ENCODE results near the gene FOXA2.
"Not testable (repeated sequence)": the region's sequence is repeated elsewhere in the genome, so short reads cannot be mapped to it uniquely, and the experiment has no call there.

FOXA2 gene

GRCh38 chr20:22567944-22568871 is 16.2 kb downstream of the FOXA2 start:
- DNase-seq (ENCODE audit: low read depth) = no peak

- no peak for DNase-seq (ENCODE audit: low read depth)
Measured at GRCh38 chr20:22566876-22567658, 17.3 kb downstream of the FOXA2 start.

DNA sequence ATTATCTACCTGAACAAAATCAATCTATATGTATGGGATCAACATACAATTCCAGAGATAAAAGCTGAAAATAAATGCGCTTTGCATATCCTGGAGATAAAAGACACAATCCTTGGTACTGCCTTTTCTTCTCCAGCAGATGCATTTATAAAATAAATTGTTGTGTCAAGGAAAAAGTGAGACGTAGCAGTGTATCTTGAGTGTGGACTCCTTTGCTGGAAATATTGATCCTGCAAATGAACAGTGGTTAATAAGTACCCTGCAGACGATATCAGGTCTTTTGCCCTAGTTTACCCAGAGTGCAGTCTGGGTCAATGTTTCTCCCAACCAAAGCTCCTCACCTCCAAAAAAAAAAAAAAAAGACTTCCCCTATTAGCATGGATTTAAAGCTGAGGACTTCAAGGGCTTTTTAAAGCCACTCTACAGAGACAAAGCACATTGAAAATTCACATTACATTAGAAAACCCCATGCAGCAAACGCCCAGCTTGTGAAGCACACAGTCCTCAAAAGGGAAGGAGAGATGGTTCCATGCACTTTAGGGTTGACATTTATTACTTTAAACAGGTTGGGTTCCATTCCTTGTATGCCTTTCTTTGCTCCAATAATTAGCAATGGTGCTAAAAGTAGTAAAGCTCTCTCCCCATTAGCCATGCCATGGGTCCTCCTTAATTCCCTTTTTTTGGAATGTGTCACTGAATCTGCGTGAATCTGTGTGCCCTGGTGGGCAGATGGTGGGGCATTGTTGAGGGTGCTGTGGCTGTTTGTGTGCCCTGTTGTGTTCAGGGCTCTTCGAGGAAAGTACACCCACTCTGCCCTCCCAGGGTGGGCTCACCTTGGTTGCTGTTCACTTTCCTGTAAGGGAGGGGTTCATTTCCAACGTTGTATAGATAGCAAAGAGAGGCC is 21.1 kb downstream of the FOXA2 start:
- DNase-seq (ENCODE audit: low read depth) = no peak

GRCh38 chr20:22562620-22563019 is 21.8 kb downstream of the FOXA2 start:
- DNase-seq (ENCODE audit: low read depth) = no peak

- DNase-seq (ENCODE audit: low read depth) = no peak
Measured at GRCh38 chr20:22561965-22562577, 22.3 kb downstream of the FOXA2 start.

- no peak for DNase-seq (ENCODE audit: low read depth)
Measured at GRCh38 chr20:22560817-22561216, 23.6 kb downstream of the FOXA2 start.

- DNase-seq (ENCODE audit: low read depth) = no peak
Measured at GRCh38 chr20:22559711-22560318, 24.6 kb downstream of the FOXA2 start.

- no peak for DNase-seq (ENCODE audit: low read depth)
Measured at GRCh38 chr20:22557403-22558276, 26.7 kb downstream of the FOXA2 start.

- DNase-seq (ENCODE audit: low read depth) = no peak
Measured at GRCh38 chr20:22556565-22557056, 27.8 kb downstream of the FOXA2 start.

DNA sequence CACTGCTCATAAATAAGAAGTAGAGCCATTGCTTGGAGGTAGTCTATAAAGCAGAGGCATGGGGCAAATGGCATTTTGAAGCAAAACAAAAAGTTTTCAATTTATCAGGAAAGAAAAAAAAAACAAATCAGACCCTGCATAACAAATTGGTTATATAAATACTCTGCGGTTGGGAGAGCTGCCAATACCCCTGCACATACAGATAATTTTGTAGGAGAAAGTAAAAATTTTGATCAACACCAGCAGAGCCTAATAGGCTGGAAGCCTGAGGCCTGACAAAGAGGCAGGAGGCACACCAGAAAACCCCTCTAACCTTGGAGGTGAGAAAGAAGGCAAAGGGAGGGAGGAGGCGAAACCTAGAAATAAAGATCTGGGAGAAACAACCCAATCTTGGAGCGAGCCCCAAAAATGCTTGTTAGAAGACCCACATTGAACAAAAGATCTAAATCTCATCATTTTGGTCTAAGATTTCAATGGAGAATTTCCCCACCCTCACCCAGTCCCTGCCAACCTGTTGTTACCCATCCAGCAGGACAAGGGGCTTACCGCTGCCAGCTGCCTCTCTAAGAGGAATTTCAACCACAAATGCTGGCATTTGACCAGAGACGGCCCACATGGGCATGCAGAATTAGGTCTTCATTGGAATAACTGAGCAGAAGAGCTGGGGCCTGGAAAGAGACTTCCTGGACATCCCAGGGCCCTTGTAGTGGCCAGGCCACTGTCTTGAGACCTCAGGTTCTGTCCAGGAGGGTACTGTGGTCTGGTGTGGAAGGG is 28.4 kb downstream of the FOXA2 start:
- no peak for DNase-seq (ENCODE audit: low read depth)

DNA sequence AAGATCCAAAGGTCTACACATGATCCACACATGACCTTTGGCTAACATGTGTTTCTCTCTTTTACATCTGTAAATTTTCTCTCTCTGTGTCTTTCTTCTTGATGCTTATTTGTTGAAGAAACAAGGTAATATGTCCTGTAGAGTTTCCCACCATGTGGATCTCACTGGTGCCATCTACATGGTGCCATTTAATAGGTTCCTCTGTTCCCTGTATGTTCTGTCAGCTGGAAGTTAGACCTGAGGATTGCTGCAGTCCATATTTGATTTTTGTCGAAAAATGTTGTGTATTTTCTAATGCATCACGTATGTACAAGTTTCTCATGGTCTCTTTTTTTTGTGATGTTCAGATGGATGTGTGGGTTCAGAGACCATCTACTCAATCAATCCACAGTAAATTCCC is 30.0 kb downstream of the FOXA2 start:
- DNase-seq (ENCODE audit: low read depth) = no peak

- DNase-seq (ENCODE audit: low read depth) = not testable (repeated sequence)
Measured at GRCh38 chr20:22550514-22550913, 33.9 kb downstream of the FOXA2 start.

DNA sequence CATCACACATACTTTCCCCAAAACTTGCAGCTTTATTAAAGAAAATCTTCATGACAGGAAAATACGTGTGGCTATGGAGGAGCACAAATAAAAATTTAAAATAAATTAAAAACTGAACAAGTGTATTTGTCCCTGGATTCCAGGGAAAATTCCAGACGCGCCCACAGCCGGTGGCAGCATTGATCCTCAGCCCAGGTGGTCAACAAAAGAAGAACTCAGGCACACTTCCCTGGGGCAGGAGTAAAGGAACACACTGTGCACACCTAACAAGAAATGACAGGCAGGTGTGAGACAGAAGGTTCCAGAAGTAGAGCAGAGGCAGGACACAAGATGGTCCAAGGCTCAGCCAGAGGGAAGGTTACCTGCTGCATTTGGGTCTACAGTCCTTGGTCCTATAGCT is 36.3 kb downstream of the FOXA2 start:
- no peak for DNase-seq (ENCODE audit: low read depth)

DNA sequence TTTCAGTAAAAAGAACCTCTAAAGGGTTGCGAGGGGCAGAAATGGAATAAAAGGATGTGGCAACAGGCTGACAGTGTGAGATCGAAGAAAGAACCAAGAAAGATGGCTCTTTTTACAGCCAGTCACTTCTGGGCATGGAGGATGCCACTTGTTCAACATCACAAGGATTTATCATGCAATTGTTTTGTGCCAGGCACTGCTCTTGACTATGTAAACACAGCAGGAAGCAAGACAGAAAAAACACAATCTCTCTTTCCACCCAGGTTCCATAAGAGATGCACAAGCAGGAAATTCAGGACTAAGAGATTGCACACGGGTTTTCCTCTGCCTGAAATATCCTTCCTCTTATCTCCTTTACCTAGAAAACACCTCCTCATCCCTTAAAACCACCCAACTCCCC is 38.0 kb downstream of the FOXA2 start:
- DNase-seq (ENCODE audit: low read depth) = no peak

GRCh38 chr20:22545045-22545444 is 39.3 kb downstream of the FOXA2 start:
- no peak for DNase-seq (ENCODE audit: low read depth)

DNA sequence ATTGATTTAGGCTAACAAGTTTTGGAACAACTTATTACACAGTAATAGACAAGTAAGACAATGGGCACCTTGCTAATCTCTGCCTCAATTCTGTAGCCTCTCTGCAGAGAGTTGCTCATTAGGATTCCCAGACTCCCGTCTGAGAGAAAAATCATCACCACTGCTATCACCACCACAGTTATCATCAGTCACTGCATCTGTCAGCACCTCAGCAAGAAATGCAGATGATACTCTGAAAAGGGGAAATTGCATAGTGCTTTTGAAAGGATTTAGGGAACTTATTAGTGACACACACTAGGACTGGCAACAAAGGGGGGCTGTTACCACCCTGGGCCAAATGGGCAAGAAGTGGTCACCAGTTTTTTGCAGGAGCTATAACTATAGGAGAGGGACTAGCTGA is 39.9 kb downstream of the FOXA2 start:
- DNase-seq (ENCODE audit: low read depth) = no peak

DNA sequence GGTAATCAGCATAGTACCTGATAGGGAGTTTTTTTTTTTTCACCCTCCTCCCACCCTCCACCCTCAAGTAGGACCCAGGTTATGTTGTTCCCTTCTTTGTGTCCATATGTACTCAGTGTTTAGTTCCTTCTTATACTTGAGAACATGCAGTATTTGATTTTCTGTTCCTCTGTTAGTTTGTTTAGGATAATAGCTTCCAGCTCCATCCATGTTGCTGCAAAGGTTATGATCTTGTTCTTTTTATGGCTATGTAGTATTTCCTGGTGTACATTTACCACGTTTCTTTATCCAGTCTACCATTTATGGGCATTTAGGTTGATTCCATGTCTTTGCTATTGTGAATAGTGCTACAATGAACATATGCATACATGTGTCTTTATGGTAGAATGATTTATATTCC is 41.9 kb downstream of the FOXA2 start:
- DNase-seq (ENCODE audit: low read depth) = no peak

GRCh38 chr20:22540832-22541231 is 43.5 kb downstream of the FOXA2 start:
- no peak for DNase-seq (ENCODE audit: low read depth)
